ENCODE results near the gene OSBPL8. TPM values are rescaled to one million over a fixed set of nuclear protein-coding genes. Genes with fewer than 3 reads are reported as not detected.

Gene OSBPL8
- total RNA-seq, 1 experiment from 2014 or later = 81.7 TPM

- ATAC-seq (no peak), DNase-seq (ENCODE audit: low spot score) (no peak)
- Mint-ChIP-seq H3K4me1 (peaks cover 25% of the 10 kb centered on the region), H3K4me3 (no peak overlapping the region), H3K36me3 (no peaks in the 10 kb centered on the region), H3K27ac (no peak overlapping the region), H3K9me3 (no peaks in the 10 kb centered on the region), H3K27me3 (ENCODE audit: low read depth) (no peaks in the 10 kb centered on the region)
- TF ChIP-seq NFYB (CRISPR knock-in tag; conservative IDR thresholded peaks at IDR 0.05; ENCODE audit: low read depth) (no peak), ELF4 (CRISPR knock-in tag; IDR thresholded peaks at IDR 0.05; ENCODE audit: low read depth) (no peak), FOXK1 (CRISPR knock-in tag; IDR thresholded peaks at IDR 0.05) (no peak), ZNF425 (CRISPR knock-in tag; conservative IDR thresholded peaks at IDR 0.05) (no peak), SMAD3 (CRISPR knock-in tag; IDR thresholded peaks at IDR 0.05; ENCODE audit: borderline replicate concordance) (no peak), ZBTB21 (CRISPR knock-in tag; IDR thresholded peaks at IDR 0.05; ENCODE audit: borderline replicate concordance) (no peak), ZNF263 (CRISPR knock-in tag; IDR thresholded peaks at IDR 0.05; ENCODE audit: low read depth) (no peak), HMGA2 (CRISPR knock-in tag; IDR thresholded peaks at IDR 0.05) (no peak), FOXP1 (CRISPR knock-in tag; IDR thresholded peaks at IDR 0.05; ENCODE audit: borderline replicate concordance) (no peak), ATF3 (CRISPR knock-in tag; conservative IDR thresholded peaks at IDR 0.05) (no peak), ZNF121 (CRISPR knock-in tag; IDR thresholded peaks at IDR 0.05) (no peak), MXD4 (CRISPR knock-in tag; IDR thresholded peaks at IDR 0.05; ENCODE audit: borderline replicate concordance) (no peak), RORB (CRISPR knock-in tag; IDR thresholded peaks at IDR 0.05) (no peak), SOX15 (CRISPR knock-in tag; IDR thresholded peaks at IDR 0.05) (no peak)
- ChIA-PET CTCF (no interaction called here), POLR2A (no interaction called here)
Observed at GRCh38 chr12:76562130-76562529, 2.6 kb upstream of the OSBPL8 start.

- Mint-ChIP-seq H3K27me3 (ENCODE audit: low read depth) (no peaks in the 10 kb centered on the region), H3K4me3 (peak overlapping the region; percentile 91), H3K9me3 (no peaks in the 10 kb centered on the region), H3K27ac (peak overlapping the region; percentile 97), H3K4me1 (peaks cover 37% of the 10 kb centered on the region), H3K36me3 (no peaks in the 10 kb centered on the region)
- no peak for ATAC-seq
- ChIA-PET POLR2A (interaction anchor here (1.2 kb wide), 2 partner anchors 12 to 15 kb away, joined by 3 read pairs; no protein-coding TSS in a partner anchor), CTCF (interaction anchor here (1.0 to 1.6 kb wide), 2 partner anchors 10 to 27 kb away, joined by 3 to 5 read pairs; no protein-coding TSS in a partner anchor)
- DNase-seq (ENCODE audit: low spot score) = no peak
- TF ChIP-seq ZNF138 (CRISPR knock-in tag; conservative IDR thresholded peaks at IDR 0.05) (no peak), ZNF423 (CRISPR knock-in tag; IDR thresholded peaks at IDR 0.05) (0 out of 2 replicates have a peak, but pooled peaks have one; percentile 7), AFF4 (CRISPR knock-in tag; IDR thresholded peaks at IDR 0.05; ENCODE audit: borderline replicate concordance) (no peak), HMGXB4 (CRISPR knock-in tag; IDR thresholded peaks at IDR 0.05) (no peak), NFE2L1 (CRISPR knock-in tag; IDR thresholded peaks at IDR 0.05) (peak; percentile 4; the same call in 1 of the 2 replicates), SP1 (CRISPR knock-in tag; conservative IDR thresholded peaks at IDR 0.05) (no peak)
Observed at GRCh38 chr12:76560086-76560491, 518 bp upstream of the OSBPL8 start.

All from WTC11 (cell line).